Measurements from ENCODE around the gene CTSH. TPM values are rescaled to one million over a fixed set of nuclear protein-coding genes. Genes with fewer than 3 reads are reported as not detected.

The CTSH gene
- total and polyA plus RNA-seq, 2 donors: 110 to 156 TPM

DNA sequence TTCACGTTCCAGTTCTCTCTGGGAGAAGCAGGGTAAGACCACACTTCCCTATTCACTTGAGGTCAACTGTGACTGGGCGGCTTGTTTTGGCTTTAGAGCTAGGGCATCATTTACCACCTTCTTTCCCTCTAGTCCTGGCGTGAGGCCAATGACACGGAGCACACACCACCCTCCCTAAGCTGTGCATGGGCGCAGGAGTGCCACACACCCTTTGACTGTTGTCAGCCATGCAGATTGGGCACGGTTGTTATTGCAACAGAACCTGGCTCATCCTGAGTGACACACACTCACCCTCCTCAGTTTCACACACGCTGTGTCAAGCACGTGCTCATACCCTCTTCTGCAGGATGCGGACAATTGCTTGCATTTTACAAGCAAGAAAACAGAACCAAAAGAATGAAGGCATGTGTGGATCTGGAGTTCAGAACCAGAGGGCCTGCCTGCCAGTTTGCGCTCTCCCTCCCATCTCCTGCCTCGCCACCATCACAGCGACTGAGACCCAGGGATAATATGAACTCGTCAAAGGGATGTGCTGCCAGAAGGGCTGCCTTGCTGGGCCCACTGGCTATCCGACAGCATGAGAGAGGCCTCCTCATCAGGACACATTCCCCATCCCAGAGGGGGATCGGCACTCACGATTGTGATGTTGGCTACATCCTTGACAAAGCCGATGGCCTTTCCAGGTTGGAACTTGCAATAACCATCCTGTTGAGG, 17.6 kb downstream of the CTSH start:
- Histone ChIP-seq H3K9me3 (ENCODE audit: control insufficient read depth in 2 of 2, insufficient read depth in 1 of 2, low read length in 1 of 2) (peaks cover 0 to 1% of the 10 kb centered on the region in 2 donors), H3K4me1 (ENCODE audit: control insufficient read depth in 2 of 2, insufficient read depth in 2 of 2, low read length in 2 of 2) (no peaks in the 10 kb centered on the region), H3K36me3 (ENCODE audit: control insufficient read depth in 2 of 2, insufficient read depth in 2 of 2, low read length in 1 of 2) (peaks cover 27 to 37% of the 10 kb centered on the region in 2 donors), H3K4me3 (ENCODE audit: low read length in 2 of 2) (no peak overlapping the region), H3K27ac (ENCODE audit: low read depth in 1 of 2, low read length in 1 of 2) (no peak overlapping the region), H3K27me3 (ENCODE audit: control insufficient read depth in 2 of 2, insufficient read depth in 1 of 2, low read length in 1 of 2) (no peaks in the 10 kb centered on the region)
- WGBS: 96% methylated on average over 17 of the region's 17 CpGs
- DNase-seq (ENCODE audit: low read depth in 6 of 9, low spot score in 9 of 9): no peak

DNA sequence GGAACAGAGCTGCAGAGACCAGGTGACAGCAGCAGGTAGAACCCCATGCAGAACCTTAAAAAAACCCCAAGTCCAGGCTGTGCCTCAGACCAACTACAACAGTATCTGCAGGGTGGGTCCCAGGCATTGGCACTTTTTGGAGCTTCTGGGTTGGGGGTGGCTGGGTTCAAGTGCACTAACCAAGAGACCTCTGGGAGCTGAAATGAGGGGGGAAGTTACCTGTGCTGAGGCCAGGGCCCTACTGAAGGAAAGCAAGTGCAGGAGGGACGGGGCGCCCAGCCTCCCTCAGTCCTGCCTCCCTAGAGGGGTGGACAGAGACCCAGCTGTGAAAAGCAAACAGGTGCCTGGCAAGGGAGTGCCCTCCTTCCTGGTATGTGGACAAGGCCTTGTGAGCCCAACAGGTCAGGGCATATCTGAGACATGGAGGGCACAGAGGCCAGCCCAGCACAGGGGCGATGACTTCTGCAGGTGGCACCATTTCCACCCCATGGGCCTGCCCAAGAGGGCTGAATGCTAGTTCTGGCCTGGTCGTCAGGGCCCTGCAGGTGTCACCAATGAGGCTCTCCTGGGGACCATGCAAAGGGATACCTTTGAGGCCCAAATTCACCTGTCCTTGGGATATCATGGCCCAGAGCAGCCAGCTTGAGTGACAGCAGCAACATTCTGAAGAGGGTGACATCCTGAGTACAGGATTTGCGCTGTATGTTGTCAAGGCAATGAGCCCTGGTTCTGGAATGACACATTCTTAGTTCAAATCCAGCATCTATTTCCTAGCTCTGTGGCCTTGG, 18.7 kb downstream of the CTSH start:
- DNase-seq (ENCODE audit: low read depth in 6 of 9, low spot score in 9 of 9): no peak
- H3K4me3 ChIP-seq (ENCODE audit: low read length in 2 of 2): no peak overlapping the region
- WGBS: 95% methylated on average over 5 of the region's 5 CpGs
- no peaks in the 10 kb centered on the region for H3K27me3 ChIP-seq (ENCODE audit: control insufficient read depth in 2 of 2, insufficient read depth in 1 of 2, low read length in 1 of 2)
- H3K4me1 ChIP-seq (ENCODE audit: control insufficient read depth in 2 of 2, insufficient read depth in 2 of 2, low read length in 2 of 2): no peaks in the 10 kb centered on the region
- H3K36me3 ChIP-seq (ENCODE audit: control insufficient read depth in 2 of 2, insufficient read depth in 2 of 2, low read length in 1 of 2): peaks cover 38 to 48% of the 10 kb centered on the region in 2 donors
- no peak overlapping the region for H3K27ac ChIP-seq (ENCODE audit: low read depth in 1 of 2, low read length in 1 of 2)
- peaks cover 0 to 1% of the 10 kb centered on the region in 2 donors for H3K9me3 ChIP-seq (ENCODE audit: control insufficient read depth in 2 of 2, insufficient read depth in 1 of 2, low read length in 1 of 2)

DNA sequence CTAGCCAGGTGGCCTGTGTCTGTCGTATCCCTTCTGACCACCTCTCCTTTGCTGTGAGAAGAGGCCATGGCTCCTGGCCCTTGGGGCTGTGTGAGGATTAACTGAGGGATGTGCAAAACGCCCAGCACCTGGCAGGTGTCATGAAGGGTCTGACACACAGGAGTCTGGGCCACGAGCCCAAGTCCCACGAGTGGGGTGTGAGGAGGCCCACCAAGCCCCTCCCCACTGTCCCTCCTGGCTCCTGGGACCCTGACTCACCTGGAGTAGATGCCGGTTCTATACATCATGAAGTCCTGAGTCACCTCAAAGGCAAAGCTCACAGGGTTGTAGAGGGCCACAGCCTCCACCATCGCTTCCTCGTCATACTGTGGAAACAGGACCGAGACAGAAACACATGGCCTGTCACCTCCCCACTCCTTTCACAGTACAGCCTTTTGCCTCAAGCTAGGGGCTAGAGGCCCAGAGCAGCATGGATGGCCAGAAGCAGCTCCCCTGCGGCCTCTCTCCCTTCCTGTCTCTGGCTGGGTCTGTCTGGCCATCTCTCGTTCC, 19.7 kb downstream of the CTSH start:
- Histone ChIP-seq H3K27me3 (ENCODE audit: control insufficient read depth in 2 of 2, insufficient read depth in 1 of 2, low read length in 1 of 2) (no peaks in the 10 kb centered on the region), H3K4me3 (ENCODE audit: low read length in 2 of 2) (no peak overlapping the region), H3K27ac (ENCODE audit: low read depth in 1 of 2, low read length in 1 of 2) (no peak overlapping the region), H3K36me3 (ENCODE audit: control insufficient read depth in 2 of 2, insufficient read depth in 2 of 2, low read length in 1 of 2) (peaks cover 39 to 52% of the 10 kb centered on the region in 2 donors), H3K4me1 (ENCODE audit: control insufficient read depth in 2 of 2, insufficient read depth in 2 of 2, low read length in 2 of 2) (no peaks in the 10 kb centered on the region), H3K9me3 (ENCODE audit: control insufficient read depth in 2 of 2, insufficient read depth in 1 of 2, low read length in 1 of 2) (peaks cover 0 to 1% of the 10 kb centered on the region in 2 donors)
- WGBS: 87% methylated on average over 10 of the region's 10 CpGs
- no peak for DNase-seq (ENCODE audit: low read depth in 6 of 9, low spot score in 9 of 9)

DNA sequence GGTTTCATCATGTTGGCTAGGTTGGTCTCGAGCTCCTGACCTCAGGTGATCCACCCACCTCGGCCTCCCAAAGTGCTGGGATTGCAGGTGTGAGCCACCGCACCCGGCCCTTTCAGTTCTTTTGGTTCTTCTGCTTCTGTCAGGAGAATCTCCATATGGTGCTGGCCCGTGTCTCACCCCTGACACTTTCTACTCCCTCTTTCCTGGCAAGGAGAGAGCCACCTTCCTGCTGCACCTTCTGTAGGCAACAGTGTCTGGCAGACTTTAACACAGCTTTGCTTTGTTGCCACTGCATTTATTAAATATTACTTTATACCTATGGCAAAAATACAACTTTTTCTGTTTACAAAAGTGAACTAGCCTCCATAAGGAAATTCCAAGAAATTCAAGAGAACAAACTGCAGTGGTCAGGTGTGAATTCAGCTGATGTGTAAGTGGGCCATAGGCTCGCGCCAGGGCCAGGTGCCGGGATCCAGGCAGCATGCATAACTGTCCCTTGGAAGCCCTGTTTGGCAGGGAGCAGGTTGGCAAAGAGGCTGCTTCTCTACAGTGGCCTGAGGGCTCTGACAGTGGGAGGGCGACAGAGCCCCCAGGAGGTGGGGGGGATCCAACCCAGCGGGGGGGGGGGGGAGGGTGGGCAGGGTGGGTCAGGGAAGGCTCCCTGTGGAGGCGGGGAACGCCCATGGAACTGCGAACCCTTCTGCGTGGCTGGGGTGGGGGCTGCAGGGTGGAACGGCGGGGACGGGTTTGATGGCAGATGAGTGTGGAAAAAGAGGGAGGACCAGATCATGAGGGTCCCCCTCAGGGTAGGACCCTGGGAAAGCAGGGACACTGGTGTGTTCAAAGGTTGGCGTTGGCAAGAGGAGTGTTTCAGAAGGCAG, 21.1 kb downstream of the CTSH start:
- H3K4me1 ChIP-seq (ENCODE audit: control insufficient read depth in 2 of 2, insufficient read depth in 2 of 2, low read length in 2 of 2): no peaks in the 10 kb centered on the region
- H3K36me3 ChIP-seq (ENCODE audit: control insufficient read depth in 2 of 2, insufficient read depth in 2 of 2, low read length in 1 of 2): peaks cover 46 to 62% of the 10 kb centered on the region in 2 donors
- no peak for DNase-seq (ENCODE audit: low read depth in 6 of 9, low spot score in 9 of 9)
- H3K27me3 ChIP-seq (ENCODE audit: control insufficient read depth in 2 of 2, insufficient read depth in 1 of 2, low read length in 1 of 2): no peaks in the 10 kb centered on the region
- H3K27ac ChIP-seq (ENCODE audit: low read depth in 1 of 2, low read length in 1 of 2): no peak overlapping the region
- peaks cover 0 to 1% of the 10 kb centered on the region in 2 donors for H3K9me3 ChIP-seq (ENCODE audit: control insufficient read depth in 2 of 2, insufficient read depth in 1 of 2, low read length in 1 of 2)
- H3K4me3 ChIP-seq (ENCODE audit: low read length in 2 of 2): no peak overlapping the region
- WGBS: 97% methylated on average over 18 of the region's 18 CpGs

DNA sequence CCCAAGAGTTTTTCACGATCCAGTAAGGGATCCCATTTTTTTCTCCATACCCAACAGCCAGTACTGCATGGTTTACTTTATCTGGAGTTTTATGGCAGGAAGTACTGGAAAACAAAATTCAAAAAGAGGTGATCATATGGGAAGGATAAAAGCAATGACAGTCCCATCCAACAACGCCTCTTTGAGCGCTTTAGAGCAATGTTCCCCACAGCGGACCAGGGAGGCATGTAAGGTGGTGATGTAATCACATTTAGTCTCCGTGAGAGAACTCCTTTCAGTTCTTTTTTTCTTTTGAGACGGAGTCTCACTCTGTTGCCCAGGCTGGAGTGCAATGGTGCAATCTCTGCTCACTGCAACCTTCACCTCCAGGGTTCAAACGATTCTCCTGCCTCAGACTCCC, 21.8 kb downstream of the CTSH start:
- Histone ChIP-seq H3K9me3 (ENCODE audit: control insufficient read depth in 2 of 2, insufficient read depth in 1 of 2, low read length in 1 of 2) (peaks cover 0 to 1% of the 10 kb centered on the region in 2 donors), H3K4me3 (ENCODE audit: low read length in 2 of 2) (no peak overlapping the region), H3K27ac (ENCODE audit: low read depth in 1 of 2, low read length in 1 of 2) (no peak overlapping the region), H3K27me3 (ENCODE audit: control insufficient read depth in 2 of 2, insufficient read depth in 1 of 2, low read length in 1 of 2) (no peaks in the 10 kb centered on the region), H3K4me1 (ENCODE audit: control insufficient read depth in 2 of 2, insufficient read depth in 2 of 2, low read length in 2 of 2) (no peaks in the 10 kb centered on the region), H3K36me3 (ENCODE audit: control insufficient read depth in 2 of 2, insufficient read depth in 2 of 2, low read length in 1 of 2) (peaks cover 46 to 66% of the 10 kb centered on the region in 2 donors)
- WGBS: 88% methylated on average over 7 of the region's 7 CpGs
- no peak for DNase-seq (ENCODE audit: low read depth in 6 of 9, low spot score in 9 of 9)

DNA sequence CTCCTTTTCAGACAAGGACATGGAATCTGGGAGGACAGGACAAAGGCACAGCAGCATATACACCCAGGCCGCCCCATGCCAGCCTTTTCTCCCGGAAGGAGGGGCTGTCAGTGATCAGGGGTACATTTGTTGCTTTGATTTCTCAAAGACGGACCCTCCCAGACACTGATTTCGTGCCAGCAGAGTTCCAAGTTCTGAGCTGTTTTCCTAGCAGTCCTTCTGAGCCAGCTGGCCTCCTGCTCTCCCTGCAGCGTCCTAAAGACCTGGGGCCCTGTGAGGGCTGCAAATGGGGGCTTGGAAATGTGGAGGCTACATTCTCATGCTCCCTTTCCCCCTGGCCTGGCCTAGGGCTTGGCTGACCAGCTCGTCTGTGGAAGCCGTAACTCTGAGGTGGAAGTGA, 22.3 kb downstream of the CTSH start:
- Histone ChIP-seq H3K36me3 (ENCODE audit: control insufficient read depth in 2 of 2, insufficient read depth in 2 of 2, low read length in 1 of 2) (peaks cover 48 to 68% of the 10 kb centered on the region in 2 donors), H3K27me3 (ENCODE audit: control insufficient read depth in 2 of 2, insufficient read depth in 1 of 2, low read length in 1 of 2) (no peaks in the 10 kb centered on the region), H3K4me3 (ENCODE audit: low read length in 2 of 2) (no peak overlapping the region), H3K4me1 (ENCODE audit: control insufficient read depth in 2 of 2, insufficient read depth in 2 of 2, low read length in 2 of 2) (no peaks in the 10 kb centered on the region), H3K27ac (ENCODE audit: low read depth in 1 of 2, low read length in 1 of 2) (no peak overlapping the region), H3K9me3 (ENCODE audit: control insufficient read depth in 2 of 2, insufficient read depth in 1 of 2, low read length in 1 of 2) (peaks cover 0 to 1% of the 10 kb centered on the region in 2 donors)
- no peak for DNase-seq (ENCODE audit: low read depth in 6 of 9, low spot score in 9 of 9)
- 95% methylated on average over 7 of the region's 7 CpGs for WGBS

DNA sequence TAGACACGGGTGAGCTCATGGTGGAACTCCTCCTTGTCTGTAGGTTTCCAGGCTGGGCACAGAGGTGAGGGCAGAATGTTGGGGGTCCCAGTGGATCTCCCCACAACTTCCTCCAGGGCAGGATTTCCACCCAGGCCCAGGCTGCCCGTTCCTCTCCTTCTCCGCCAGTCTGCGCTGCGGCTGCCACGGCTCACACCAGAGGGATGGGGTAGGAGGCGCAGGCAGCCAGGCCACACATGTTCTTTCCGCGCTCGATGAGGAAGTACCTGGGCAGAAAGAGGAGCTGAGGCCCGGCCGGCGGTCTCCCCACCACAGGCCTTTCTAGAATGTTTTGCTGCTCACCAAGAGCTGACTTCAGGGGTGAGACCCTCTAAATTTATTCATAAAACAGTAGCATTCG, 22.9 kb downstream of the CTSH start:
- Histone ChIP-seq H3K27me3 (ENCODE audit: control insufficient read depth in 2 of 2, insufficient read depth in 1 of 2, low read length in 1 of 2) (no peaks in the 10 kb centered on the region), H3K36me3 (ENCODE audit: control insufficient read depth in 2 of 2, insufficient read depth in 2 of 2, low read length in 1 of 2) (peaks cover 42 to 68% of the 10 kb centered on the region in 2 donors), H3K27ac (ENCODE audit: low read depth in 1 of 2, low read length in 1 of 2) (no peak overlapping the region), H3K4me3 (ENCODE audit: low read length in 2 of 2) (no peak overlapping the region), H3K9me3 (ENCODE audit: control insufficient read depth in 2 of 2, insufficient read depth in 1 of 2, low read length in 1 of 2) (peaks cover 0 to 1% of the 10 kb centered on the region in 2 donors), H3K4me1 (ENCODE audit: control insufficient read depth in 2 of 2, insufficient read depth in 2 of 2, low read length in 2 of 2) (no peaks in the 10 kb centered on the region)
- no peak for DNase-seq (ENCODE audit: low read depth in 6 of 9, low spot score in 9 of 9)
- 96% methylated on average over 14 of the region's 14 CpGs for WGBS

DNA sequence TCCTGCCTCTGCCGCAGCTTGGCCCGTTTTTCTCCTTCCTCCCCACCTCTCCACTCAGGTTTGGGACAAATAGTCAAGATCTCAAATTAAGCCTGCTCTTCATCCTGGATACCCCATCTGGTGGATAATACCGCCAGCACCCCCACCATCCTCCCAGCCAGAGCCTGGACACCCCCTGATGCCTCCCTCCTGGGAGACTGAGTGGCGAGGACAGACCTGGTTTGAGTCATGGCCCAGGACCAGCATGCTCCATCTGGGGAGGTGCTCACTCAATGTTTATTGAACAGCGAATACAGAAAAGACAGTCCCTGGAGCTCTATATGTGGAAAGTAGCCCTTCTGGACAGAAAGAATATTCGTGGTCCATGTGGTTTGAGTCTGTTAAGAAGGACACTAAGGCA, 23.3 kb downstream of the CTSH start:
- Histone ChIP-seq H3K4me3 (ENCODE audit: low read length in 2 of 2) (no peak overlapping the region), H3K9me3 (ENCODE audit: control insufficient read depth in 2 of 2, insufficient read depth in 1 of 2, low read length in 1 of 2) (peaks cover 0 to 1% of the 10 kb centered on the region in 2 donors), H3K27ac (ENCODE audit: low read depth in 1 of 2, low read length in 1 of 2) (no peak overlapping the region), H3K27me3 (ENCODE audit: control insufficient read depth in 2 of 2, insufficient read depth in 1 of 2, low read length in 1 of 2) (no peaks in the 10 kb centered on the region), H3K36me3 (ENCODE audit: control insufficient read depth in 2 of 2, insufficient read depth in 2 of 2, low read length in 1 of 2) (peaks cover 41 to 66% of the 10 kb centered on the region in 2 donors), H3K4me1 (ENCODE audit: control insufficient read depth in 2 of 2, insufficient read depth in 2 of 2, low read length in 2 of 2) (no peaks in the 10 kb centered on the region)
- 87% methylated on average over 6 of the region's 6 CpGs for WGBS
- no peak for DNase-seq (ENCODE audit: low read depth in 6 of 9, low spot score in 9 of 9)
